OCI-LY1 (cell line): Measurements from ENCODE around the gene PDK1.

ENCODE experiments used
- H2AFZ ChIP-seq: fragments of 200-600 bp; sonication (generic), shearing (Covaris generic); 2 replicates; pipeline ENCODE4 v1.6.0; 2014; ENCODE audit warnings: antibody characterized with exemption, mild to moderate bottlenecking, low read length
- H3F3A ChIP-seq: fragments of 200-600 bp; sonication (generic), shearing (Covaris generic); 2 replicates; pipeline ENCODE4 v1.6.0; 2014; ENCODE audit warnings: mild to moderate bottlenecking, antibody characterized with exemption, low read length, moderate library complexity; ENCODE audit not compliant: insufficient read depth
- H3K27ac ChIP-seq: fragments of 200-600 bp; sonication (generic); 2 replicates; pipeline ENCODE4 v1.5.1; 2014; ENCODE audit warnings: low read length, mixed run types, mild to moderate bottlenecking, low read depth; ENCODE audit not compliant: poor library complexity, severe bottlenecking
- H3K27me3 ChIP-seq: fragments of 200-600 bp; sonication (generic); 2 replicates; pipeline ENCODE4 v1.6.0; 2014; ENCODE audit warnings: antibody characterized with exemption, mild to moderate bottlenecking, low read length, moderate library complexity; ENCODE audit not compliant: insufficient read depth
- H3K36me3 ChIP-seq: fragments of 200-600 bp; sonication (generic); 2 replicates; pipeline ENCODE4 v1.6.1; 2014; ENCODE audit warnings: mild to moderate bottlenecking, antibody characterized with exemption, low read length, moderate library complexity, mixed read lengths; ENCODE audit not compliant: insufficient read depth
- H3K4me1 ChIP-seq: fragments of 200-600 bp; sonication (generic); 2 replicates; pipeline ENCODE4 v1.5.1; 2014; ENCODE audit warnings: mild to moderate bottlenecking, low read length, moderate library complexity; ENCODE audit not compliant: insufficient read depth, severe bottlenecking
- H3K4me2 ChIP-seq: fragments of 200-600 bp; sonication (generic), shearing (Covaris generic); 2 replicates; pipeline ENCODE4 v1.6.1; 2014; ENCODE audit warnings: low read length
- H3K4me3 ChIP-seq: fragments of 200-600 bp; sonication (generic); 2 replicates; pipeline ENCODE4 v1.5.1; 2014; ENCODE audit warnings: low read length, low read depth, mild to moderate bottlenecking, mixed read lengths; ENCODE audit not compliant: poor library complexity, severe bottlenecking
- H3K79me2 ChIP-seq: fragments of 200-600 bp; shearing (Covaris generic); 2 replicates; pipeline ENCODE4 v1.6.1; 2016; ENCODE audit warnings: mixed run types, low read length, mixed read lengths; ENCODE audit not compliant: insufficient read depth
- H3K9ac ChIP-seq: fragments of 200-600 bp; sonication (generic), shearing (Covaris generic); 2 replicates; pipeline ENCODE4 v1.6.1; 2014; ENCODE audit warnings: mild to moderate bottlenecking, low read length, mixed read lengths
- H3K9me2 ChIP-seq: fragments of 200-600 bp; sonication (generic), shearing (Covaris generic); 2 replicates; pipeline ENCODE4 v1.6.1; 2014; ENCODE audit warnings: low read depth, mild to moderate bottlenecking, low read length, mixed read lengths
- H3K9me3 ChIP-seq: fragments of 200-600 bp; shearing (Covaris generic); 2 replicates; pipeline ENCODE4 v1.6.1; 2014; ENCODE audit warnings: low read length, mixed read lengths
- H4K20me1 ChIP-seq: fragments of 200-600 bp; sonication (generic), shearing (Covaris generic); 2 replicates; pipeline ENCODE4 v1.6.0; 2016; ENCODE audit warnings: mild to moderate bottlenecking, low read length; ENCODE audit not compliant: insufficient read depth
- EZH2 ChIP-seq: fragments of 200-600 bp; sonication (generic), shearing (Covaris generic); IDR thresholded peaks from 2 replicates; pipeline ENCODE4 v1.8.0; 2017; ENCODE audit warnings: borderline replicate concordance, mixed run types, mild to moderate bottlenecking, antibody characterized with exemption, low read length, moderate library complexity, mixed read lengths
- TF ChIP-seq, protein P1 (sequence below): fragments of 200-600 bp; sonication (generic), shearing (Covaris generic); IDR thresholded peaks from 2 replicates; pipeline ENCODE4 v1.5.1; 2017; ENCODE audit warnings: mild to moderate bottlenecking, antibody characterized with exemption, low read length, moderate library complexity, mixed read lengths

PDK1 gene

DNA sequence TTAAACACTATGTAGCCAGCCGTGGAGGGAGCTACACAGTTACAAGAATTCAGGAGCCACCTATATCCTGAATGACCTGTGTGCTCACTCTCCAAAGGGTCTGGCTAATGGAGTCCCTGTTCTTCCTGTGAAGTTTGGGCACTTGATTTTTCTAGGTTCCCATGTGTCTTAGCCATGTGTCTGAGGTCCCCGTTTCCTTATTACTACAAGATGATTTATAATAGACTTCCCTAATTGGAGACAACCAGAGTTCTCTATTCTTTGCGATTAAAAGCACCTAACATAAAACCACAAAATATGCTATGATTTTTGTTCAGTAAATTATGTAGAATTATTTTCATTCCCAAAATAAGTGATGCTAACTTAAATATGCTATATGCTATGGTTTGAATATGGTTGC is 83.4 kb downstream of the PDK1 start:
- no peaks in the 10 kb centered on the region for H4K20me1 ChIP-seq
- TF ChIP-seq, protein P1, sequence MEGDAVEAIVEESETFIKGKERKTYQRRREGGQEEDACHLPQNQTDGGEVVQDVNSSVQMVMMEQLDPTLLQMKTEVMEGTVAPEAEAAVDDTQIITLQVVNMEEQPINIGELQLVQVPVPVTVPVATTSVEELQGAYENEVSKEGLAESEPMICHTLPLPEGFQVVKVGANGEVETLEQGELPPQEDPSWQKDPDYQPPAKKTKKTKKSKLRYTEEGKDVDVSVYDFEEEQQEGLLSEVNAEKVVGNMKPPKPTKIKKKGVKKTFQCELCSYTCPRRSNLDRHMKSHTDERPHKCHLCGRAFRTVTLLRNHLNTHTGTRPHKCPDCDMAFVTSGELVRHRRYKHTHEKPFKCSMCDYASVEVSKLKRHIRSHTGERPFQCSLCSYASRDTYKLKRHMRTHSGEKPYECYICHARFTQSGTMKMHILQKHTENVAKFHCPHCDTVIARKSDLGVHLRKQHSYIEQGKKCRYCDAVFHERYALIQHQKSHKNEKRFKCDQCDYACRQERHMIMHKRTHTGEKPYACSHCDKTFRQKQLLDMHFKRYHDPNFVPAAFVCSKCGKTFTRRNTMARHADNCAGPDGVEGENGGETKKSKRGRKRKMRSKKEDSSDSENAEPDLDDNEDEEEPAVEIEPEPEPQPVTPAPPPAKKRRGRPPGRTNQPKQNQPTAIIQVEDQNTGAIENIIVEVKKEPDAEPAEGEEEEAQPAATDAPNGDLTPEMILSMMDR = no peak
- TF ChIP-seq EZH2 = no peak
- 0 out of 2 replicates have a peak, but pooled peaks cover 4% of the 10 kb centered on the region for H3K27me3 ChIP-seq
- H3K9ac ChIP-seq = no peak overlapping the region
- H3K9me2 ChIP-seq = no peaks in the 10 kb centered on the region
- no peaks in the 10 kb centered on the region for H3F3A ChIP-seq
- H3K4me3 ChIP-seq = no peak overlapping the region
- H3K27ac ChIP-seq = no peak overlapping the region
- H2AFZ ChIP-seq = no peak overlapping the region
- H3K79me2 ChIP-seq = no peaks in the 10 kb centered on the region
- no peaks in the 10 kb centered on the region for H3K36me3 ChIP-seq
- no peaks in the 10 kb centered on the region for H3K9me3 ChIP-seq
- no peaks in the 10 kb centered on the region for H3K4me1 ChIP-seq
- H3K4me2 ChIP-seq = no peak overlapping the region

DNA sequence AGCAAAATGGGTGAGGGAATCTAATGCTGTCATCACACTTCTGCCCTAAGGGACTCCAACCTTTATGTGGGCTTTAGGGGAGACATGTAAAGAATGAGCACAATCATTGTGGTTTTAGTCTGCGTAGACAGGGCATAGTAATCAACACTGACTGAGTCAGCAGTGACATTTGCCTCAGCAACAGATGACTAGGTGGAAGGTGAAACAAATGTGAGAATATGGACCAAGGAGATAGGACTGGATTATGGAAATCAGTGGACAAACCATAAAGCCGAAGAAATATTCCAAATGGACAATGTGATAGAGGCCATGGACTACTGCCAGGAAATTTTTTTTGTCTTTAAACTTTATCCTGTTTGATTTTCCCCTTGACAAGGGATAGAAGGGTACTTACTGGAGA is 83.9 kb downstream of the PDK1 start:
- Histone ChIP-seq H3K27ac (no peak overlapping the region), H3K79me2 (no peaks in the 10 kb centered on the region)

DNA sequence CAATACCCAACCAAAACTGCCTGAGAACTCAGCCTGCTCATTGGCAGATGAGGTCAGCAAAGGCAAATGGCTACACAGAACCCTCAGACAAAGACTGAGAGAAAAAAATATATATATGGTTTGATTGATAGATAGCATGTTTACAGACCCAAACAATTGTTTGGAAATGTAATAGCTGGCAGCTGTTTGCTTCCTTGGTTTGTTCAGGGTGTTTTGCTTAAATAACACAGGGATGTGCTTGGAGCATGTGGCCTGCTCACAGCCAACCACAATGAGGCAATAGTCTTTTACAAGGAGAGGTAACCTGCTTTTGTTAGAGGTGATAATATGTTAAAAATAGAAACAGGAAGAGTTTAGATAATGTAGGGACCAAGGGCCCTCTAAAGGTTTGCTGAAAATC is 84.5 kb downstream of the PDK1 start:
- Histone ChIP-seq H3K36me3 (no peaks in the 10 kb centered on the region), H3K4me1 (no peaks in the 10 kb centered on the region), H3F3A (no peaks in the 10 kb centered on the region), H3K27ac (no peak overlapping the region), H3K9me3 (no peaks in the 10 kb centered on the region), H3K9me2 (no peaks in the 10 kb centered on the region), H3K4me2 (no peak overlapping the region), H2AFZ (no peak overlapping the region), H3K4me3 (no peak overlapping the region), H3K27me3 (0 out of 2 replicates have a peak, but pooled peaks cover 4% of the 10 kb centered on the region), H4K20me1 (no peaks in the 10 kb centered on the region), H3K9ac (no peak overlapping the region), H3K79me2 (no peaks in the 10 kb centered on the region)
- TF ChIP-seq EZH2 = no peak
- TF ChIP-seq, protein P1 = no peak

More for the DNA sequence above, 83.9 kb downstream of the PDK1 start:
- Histone ChIP-seq H3K9me3 (no peaks in the 10 kb centered on the region), H2AFZ (no peak overlapping the region), H3K9me2 (no peaks in the 10 kb centered on the region), H3K27me3 (0 out of 2 replicates have a peak, but pooled peaks cover 4% of the 10 kb centered on the region), H3F3A (no peaks in the 10 kb centered on the region), H3K4me3 (no peak overlapping the region), H3K9ac (no peak overlapping the region), H3K36me3 (no peaks in the 10 kb centered on the region), H3K4me2 (no peak overlapping the region), H3K4me1 (no peaks in the 10 kb centered on the region), H4K20me1 (no peaks in the 10 kb centered on the region)
- TF ChIP-seq, protein P1 = no peak
- TF ChIP-seq EZH2 = no peak
